ENCODE results near the gene SH3RF3. TPM values are rescaled to one million over a fixed set of nuclear protein-coding genes. Genes with fewer than 3 reads are reported as not detected.

The SH3RF3 gene
- polyA plus RNA-seq, 1 donor (not counting 4 experiments of a cell fraction or from before 2014, with no cell fraction given) = 0.08 TPM

- no peak for DNase-seq (ENCODE audit: low read depth, low spot score)
- Histone ChIP-seq H4K20me1 (ENCODE audit: control insufficient read depth, extremely low read depth, insufficient read depth, low read length) (no peaks in the 10 kb centered on the region), H3K79me2 (ENCODE audit: control insufficient read depth, insufficient read depth, low read length) (no peaks in the 10 kb centered on the region), H3K27ac (ENCODE audit: control insufficient read depth, insufficient read depth, low read length) (no peak overlapping the region), H3K36me3 (ENCODE audit: control insufficient read depth in 2 of 2, extremely low read depth in 1 of 2, insufficient read depth in 2 of 2, low read length in 2 of 2) (no peaks in the 10 kb centered on the region), H3K4me2 (ENCODE audit: control insufficient read depth, extremely low read depth, insufficient read depth, low read depth, low read length) (no peak overlapping the region), H3K4me3 (ENCODE audit: control insufficient read depth in 2 of 3, extremely low read depth in 1 of 3, insufficient read depth in 2 of 3, low read depth in 1 of 3, low read length in 3 of 3) (no peak overlapping the region), H3K27me3 (ENCODE audit: control insufficient read depth, extremely low read depth, insufficient read depth, low read length) (peaks cover 6% of the 10 kb centered on the region), H3K9me1 (ENCODE audit: control insufficient read depth, extremely low read depth, insufficient read depth, low read length) (no peaks in the 10 kb centered on the region), H3K4me1 (ENCODE audit: control insufficient read depth, extremely low read depth, insufficient read depth, low read length) (no peaks in the 10 kb centered on the region), H2AFZ (ENCODE audit: control insufficient read depth, low read length) (no peak overlapping the region), H3K9me3 (ENCODE audit: control insufficient read depth, low read depth, low read length) (no peaks in the 10 kb centered on the region), H3K9ac (ENCODE audit: control insufficient read depth, extremely low read depth, insufficient read depth, low read length) (no peak overlapping the region)
- dilution Hi-C loops (cut with MboI; ENCODE audit: extremely low pct_ligation_motif_present, low sequenced_read_pairs) = no loop called here
- TF ChIP-seq CTCF (optimal IDR thresholded peaks at IDR 0.05 in 1 of 3, IDR thresholded peaks at IDR 0.05 in 1 of 3, conservative IDR thresholded peaks at IDR 0.05 in 1 of 3; ENCODE audit: extremely low read depth in 1 of 3, insufficient read depth in 2 of 3, low read length in 3 of 3) (no peak), EZH2 (IDR thresholded peaks at IDR 0.05; ENCODE audit: low read length) (no peak)
- no peak for FAIRE-seq
Measured at GRCh38 chr2:109368798-109369197, 239.8 kb downstream of the SH3RF3 start.

GRCh38 chr2:109369671-109370191 lies 240.7 kb downstream of the SH3RF3 start:
- DNase-seq (ENCODE audit: low read depth, low spot score) (no peak), FAIRE-seq (no peak)
- Histone ChIP-seq H3K9me1 (ENCODE audit: control insufficient read depth, extremely low read depth, insufficient read depth, low read length) (no peaks in the 10 kb centered on the region), H3K4me3 (ENCODE audit: control insufficient read depth in 2 of 3, extremely low read depth in 1 of 3, insufficient read depth in 2 of 3, low read depth in 1 of 3, low read length in 3 of 3) (no peak overlapping the region), H4K20me1 (ENCODE audit: control insufficient read depth, extremely low read depth, insufficient read depth, low read length) (no peaks in the 10 kb centered on the region), H2AFZ (ENCODE audit: control insufficient read depth, low read length) (no peak overlapping the region), H3K79me2 (ENCODE audit: control insufficient read depth, insufficient read depth, low read length) (no peaks in the 10 kb centered on the region), H3K4me1 (ENCODE audit: control insufficient read depth, extremely low read depth, insufficient read depth, low read length) (no peaks in the 10 kb centered on the region), H3K9me3 (ENCODE audit: control insufficient read depth, low read depth, low read length) (no peaks in the 10 kb centered on the region), H3K9ac (ENCODE audit: control insufficient read depth, extremely low read depth, insufficient read depth, low read length) (no peak overlapping the region), H3K27me3 (ENCODE audit: control insufficient read depth, extremely low read depth, insufficient read depth, low read length) (peaks cover 2% of the 10 kb centered on the region), H3K27ac (ENCODE audit: control insufficient read depth, insufficient read depth, low read length) (no peak overlapping the region), H3K36me3 (ENCODE audit: control insufficient read depth in 2 of 2, extremely low read depth in 1 of 2, insufficient read depth in 2 of 2, low read length in 2 of 2) (no peaks in the 10 kb centered on the region), H3K4me2 (ENCODE audit: control insufficient read depth, extremely low read depth, insufficient read depth, low read depth, low read length) (no peak overlapping the region)
- dilution Hi-C loops (cut with MboI; ENCODE audit: extremely low pct_ligation_motif_present, low sequenced_read_pairs) = no loop called here
- no peak for TF ChIP-seq EZH2 (IDR thresholded peaks at IDR 0.05; ENCODE audit: low read length)
- no peak for TF ChIP-seq CTCF (optimal IDR thresholded peaks at IDR 0.05 in 1 of 3, IDR thresholded peaks at IDR 0.05 in 1 of 3, conservative IDR thresholded peaks at IDR 0.05 in 1 of 3; ENCODE audit: extremely low read depth in 1 of 3, insufficient read depth in 2 of 3, low read length in 3 of 3)

All from keratinocyte (primary cell).